ENCODE data around the gene AOPEP. TPM values are rescaled to one million over a fixed set of nuclear protein-coding genes. Genes with fewer than 3 reads are reported as not detected.

Gene AOPEP
- polyA plus RNA-seq, 2 of the 4 experiments (the other 2 are of a cell fraction): 226 to 266 TPM

DNA sequence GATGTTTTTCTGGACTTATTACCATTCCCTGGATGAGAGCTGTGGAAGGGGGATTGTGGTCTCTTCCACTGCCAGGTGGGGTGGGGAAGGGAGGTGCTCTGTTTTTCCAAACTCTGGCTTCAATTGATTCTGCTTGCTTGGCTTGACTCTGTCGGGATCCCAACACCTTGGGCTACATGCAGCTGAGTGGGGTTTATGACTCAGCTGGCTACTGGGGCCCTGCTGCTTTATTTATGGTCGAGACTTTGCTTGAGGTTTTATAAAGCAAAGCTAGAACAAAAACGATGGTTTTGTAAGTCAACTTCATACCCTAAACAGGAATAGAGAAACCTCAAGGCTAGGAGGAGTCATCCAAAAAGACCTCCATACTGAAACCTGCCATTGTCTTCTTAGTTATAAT lies 76.3 kb downstream of the AOPEP start (continued):
- TF ChIP-seq, protein P1, sequence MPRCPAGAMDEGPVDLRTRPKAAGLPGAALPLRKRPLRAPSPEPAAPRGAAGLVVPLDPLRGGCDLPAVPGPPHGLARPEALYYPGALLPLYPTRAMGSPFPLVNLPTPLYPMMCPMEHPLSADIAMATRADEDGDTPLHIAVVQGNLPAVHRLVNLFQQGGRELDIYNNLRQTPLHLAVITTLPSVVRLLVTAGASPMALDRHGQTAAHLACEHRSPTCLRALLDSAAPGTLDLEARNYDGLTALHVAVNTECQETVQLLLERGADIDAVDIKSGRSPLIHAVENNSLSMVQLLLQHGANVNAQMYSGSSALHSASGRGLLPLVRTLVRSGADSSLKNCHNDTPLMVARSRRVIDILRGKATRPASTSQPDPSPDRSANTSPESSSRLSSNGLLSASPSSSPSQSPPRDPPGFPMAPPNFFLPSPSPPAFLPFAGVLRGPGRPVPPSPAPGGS (IDR thresholded peaks at IDR 0.05): no peak
- TF ChIP-seq TFCP2L1 (CRISPR knock-in tag; IDR thresholded peaks at IDR 0.05): no peak
- TF ChIP-seq NPAS2 (CRISPR knock-in tag; IDR thresholded peaks at IDR 0.05; ENCODE audit: borderline replicate concordance): no peak
- no peak for TF ChIP-seq ZSCAN20 (CRISPR knock-in tag; IDR thresholded peaks at IDR 0.05)
- TF ChIP-seq, protein P2, sequence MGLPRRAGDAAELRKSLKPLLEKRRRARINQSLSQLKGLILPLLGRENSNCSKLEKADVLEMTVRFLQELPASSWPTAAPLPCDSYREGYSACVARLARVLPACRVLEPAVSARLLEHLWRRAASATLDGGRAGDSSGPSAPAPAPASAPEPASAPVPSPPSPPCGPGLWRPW (IDR thresholded peaks at IDR 0.05): no peak

DNA sequence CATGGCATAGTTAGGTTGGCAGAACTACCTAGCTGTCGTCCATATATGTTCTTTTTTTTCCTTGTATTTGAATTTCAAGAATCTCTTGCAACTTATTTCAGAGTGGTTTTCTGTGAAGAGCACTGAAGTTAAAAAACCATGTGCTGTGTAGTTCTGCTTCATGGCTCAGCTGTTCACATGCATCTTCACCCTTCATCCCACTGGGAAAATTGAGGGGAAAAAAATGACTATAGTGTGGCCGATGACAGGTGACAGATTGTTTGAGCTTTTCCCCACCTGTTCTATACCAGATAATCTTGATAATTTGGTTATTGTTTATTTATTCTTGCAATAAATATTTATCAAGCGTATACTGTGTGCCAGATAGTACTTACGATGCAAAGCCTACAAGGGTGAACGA lies 77.8 kb downstream of the AOPEP start:
- Histone ChIP-seq H3K4me3 (no peak overlapping the region), H3K27ac (peak overlapping the region; percentile 92), H3K9me3 (no peaks in the 10 kb centered on the region), H3K4me1 (peaks cover 100% of the 10 kb centered on the region), H3K4me2 (peak overlapping the region; percentile 74)
- DNase-seq (ENCODE audit: low read depth in 1 of 2, low spot score in 1 of 2) (no peak), FAIRE-seq (no peak), ATAC-seq (no peak)
- 93% methylated on average over 5 of the region's 5 CpGs for WGBS (ENCODE audit: missing lambda C conversion rate)
- ChIA-PET CTCF (interaction anchor here (1.2 to 2.9 kb wide), 7 partner anchors 8 to 324 kb away, joined by 3 to 16 read pairs (median 5); no protein-coding TSS in a partner anchor), POLR2A (interaction anchor here (1.1 to 2.8 kb wide), 4 partner anchors 21 to 116 kb away, joined by 3 to 20 read pairs (median 12); no protein-coding TSS in a partner anchor)
- TF ChIP-seq, protein P3, sequence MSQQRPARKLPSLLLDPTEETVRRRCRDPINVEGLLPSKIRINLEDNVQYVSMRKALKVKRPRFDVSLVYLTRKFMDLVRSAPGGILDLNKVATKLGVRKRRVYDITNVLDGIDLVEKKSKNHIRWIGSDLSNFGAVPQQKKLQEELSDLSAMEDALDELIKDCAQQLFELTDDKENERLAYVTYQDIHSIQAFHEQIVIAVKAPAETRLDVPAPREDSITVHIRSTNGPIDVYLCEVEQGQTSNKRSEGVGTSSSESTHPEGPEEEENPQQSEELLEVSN (IDR thresholded peaks at IDR 0.05; ENCODE audit: borderline replicate concordance, low read depth): no peak

DNA sequence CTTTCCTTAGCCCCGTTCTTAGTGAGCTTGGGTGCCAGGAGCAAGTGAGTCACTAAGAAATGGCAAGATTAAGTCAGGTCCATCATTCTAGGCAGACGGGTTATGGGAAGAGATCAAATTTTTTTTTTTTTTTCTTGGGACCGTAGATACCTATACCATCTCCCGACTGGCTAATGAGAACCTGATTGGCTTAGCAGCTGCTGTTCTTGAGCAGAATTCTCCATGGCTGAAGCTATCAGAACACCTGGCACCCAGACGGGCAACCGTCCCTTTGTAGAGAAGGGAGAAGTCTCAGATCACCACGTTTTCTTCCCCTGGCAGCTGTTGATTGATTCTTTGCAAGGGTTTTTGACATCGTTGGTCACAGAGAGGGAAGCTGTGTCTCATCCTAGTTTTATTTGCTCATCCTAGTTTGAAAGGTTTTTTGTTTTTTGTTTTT lies 78.6 kb downstream of the AOPEP start:
- peak; percentile 37; the same call in 1 of the 2 replicates for TF ChIP-seq TFCP2L1 (CRISPR knock-in tag; IDR thresholded peaks at IDR 0.05)
- no peak for TF ChIP-seq POLR2A (IDR thresholded peaks at IDR 0.05; ENCODE audit: low read length)
- peak; percentile 90; the same call in 1 of the 2 replicates for TF ChIP-seq ZSCAN20 (CRISPR knock-in tag; IDR thresholded peaks at IDR 0.05)
- TF ChIP-seq RARB (CRISPR knock-in tag; IDR thresholded peaks at IDR 0.05): no peak
- TF ChIP-seq, protein P4, sequence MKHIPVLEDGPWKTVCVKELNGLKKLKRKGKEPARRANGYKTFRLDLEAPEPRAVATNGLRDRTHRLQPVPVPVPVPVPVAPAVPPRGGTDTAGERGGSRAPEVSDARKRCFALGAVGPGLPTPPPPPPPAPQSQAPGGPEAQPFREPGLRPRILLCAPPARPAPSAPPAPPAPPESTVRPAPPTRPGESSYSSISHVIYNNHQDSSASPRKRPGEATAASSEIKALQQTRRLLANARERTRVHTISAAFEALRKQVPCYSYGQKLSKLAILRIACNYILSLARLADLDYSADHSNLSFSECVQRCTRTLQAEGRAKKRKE (CRISPR knock-in tag; IDR thresholded peaks at IDR 0.05; ENCODE audit: low read depth): peak; percentile 46; the same call in 1 of the 2 replicates
- peak; percentile 54; the same call in 1 of the 2 replicates for TF ChIP-seq HEYL (CRISPR knock-in tag; IDR thresholded peaks at IDR 0.05)
- peak; percentile 69; the same call in 1 of the 2 replicates for TF ChIP-seq ZNF302 (CRISPR knock-in tag; IDR thresholded peaks at IDR 0.05)
- H3K4me1 ChIP-seq: peaks cover 95% of the 10 kb centered on the region
- ATAC-seq (peak in 1 of 2 experiments; percentile 62; a peak in 4 of 6 replicates), FAIRE-seq (no peak), DNase-seq (ENCODE audit: low read depth in 1 of 2, low spot score in 1 of 2) (peak in 1 of 2 experiments; percentile 62)
- H3K4me2 ChIP-seq: peak overlapping the region; percentile 74
- CTCF ChIA-PET: interaction anchor here (0.6 to 2.9 kb wide), 7 partner anchors 9 to 323 kb away, joined by 3 to 16 read pairs (median 4); no protein-coding TSS in a partner anchor
- POLR2A ChIA-PET: interaction anchor here (0.9 to 2.8 kb wide), 9 partner anchors 21 to 202 kb away, joined by 3 to 20 read pairs (median 6); no protein-coding TSS in a partner anchor
- 16% methylated on average over 8 of the region's 8 CpGs for WGBS (ENCODE audit: missing lambda C conversion rate)
- no peak overlapping the region for H3K4me3 ChIP-seq
- H3K9me3 ChIP-seq: no peaks in the 10 kb centered on the region
- peak overlapping the region; percentile 92 for H3K27ac ChIP-seq

DNA sequence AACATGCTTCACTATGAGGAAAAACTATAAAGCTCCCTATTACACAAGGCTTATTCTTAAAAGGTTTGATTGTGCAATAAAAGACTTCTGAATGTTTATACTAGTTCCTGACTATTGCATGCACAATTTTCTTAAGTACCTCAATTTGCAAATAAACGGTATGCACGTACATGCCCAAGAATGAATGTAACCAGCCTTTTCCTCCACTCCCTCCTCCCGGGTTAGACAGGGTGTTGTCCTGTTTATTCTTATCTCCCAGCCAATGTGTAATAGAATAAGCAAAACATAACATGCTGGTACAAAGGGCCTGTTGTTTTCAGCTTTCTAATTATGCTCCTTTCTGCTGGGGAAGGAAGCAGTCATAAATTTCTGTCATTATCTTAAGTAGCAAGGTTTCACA lies 79.1 kb downstream of the AOPEP start:
- peak overlapping the region; percentile 92 for H3K27ac ChIP-seq
- ChIA-PET CTCF (interaction anchor here (0.6 to 2.9 kb wide), 5 partner anchors 11 to 109 kb away, joined by 3 to 16 read pairs (median 3); no protein-coding TSS in a partner anchor), POLR2A (interaction anchor here (0.9 to 2.8 kb wide), 9 partner anchors 22 to 202 kb away, joined by 3 to 20 read pairs (median 6); no protein-coding TSS in a partner anchor)
- H3K4me3 ChIP-seq: no peak overlapping the region; the same call in 2 of the 3 replicates
- DNase-seq (ENCODE audit: low read depth in 1 of 2, low spot score in 1 of 2) (peak; percentile 82 to 99), ATAC-seq (peak; percentile 87 to 94), FAIRE-seq (peak; percentile 94)
- WGBS (ENCODE audit: missing lambda C conversion rate): 0% methylated on average over 3 of the region's 3 CpGs
- H3K9me3 ChIP-seq: no peaks in the 10 kb centered on the region
- peak overlapping the region; percentile 74 for H3K4me2 ChIP-seq
- peaks cover 90% of the 10 kb centered on the region for H3K4me1 ChIP-seq
- TF ChIP-seq, protein P5, sequence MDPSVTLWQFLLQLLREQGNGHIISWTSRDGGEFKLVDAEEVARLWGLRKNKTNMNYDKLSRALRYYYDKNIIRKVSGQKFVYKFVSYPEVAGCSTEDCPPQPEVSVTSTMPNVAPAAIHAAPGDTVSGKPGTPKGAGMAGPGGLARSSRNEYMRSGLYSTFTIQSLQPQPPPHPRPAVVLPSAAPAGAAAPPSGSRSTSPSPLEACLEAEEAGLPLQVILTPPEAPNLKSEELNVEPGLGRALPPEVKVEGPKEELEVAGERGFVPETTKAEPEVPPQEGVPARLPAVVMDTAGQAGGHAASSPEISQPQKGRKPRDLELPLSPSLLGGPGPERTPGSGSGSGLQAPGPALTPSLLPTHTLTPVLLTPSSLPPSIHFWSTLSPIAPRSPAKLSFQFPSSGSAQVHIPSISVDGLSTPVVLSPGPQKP (IDR thresholded peaks at IDR 0.05; ENCODE audit: low read depth, low read length): no peak
- TF ChIP-seq MAZ (IDR thresholded peaks at IDR 0.05; ENCODE audit: borderline replicate concordance, low read depth, low read length) (no peak), HOXA7 (CRISPR knock-in tag; IDR thresholded peaks at IDR 0.05) (0 out of 2 replicates have a peak, but pooled peaks have one; percentile 12), FOXS1 (CRISPR knock-in tag; IDR thresholded peaks at IDR 0.05) (peak; percentile 87; the same call in 1 of the 2 replicates), GATA3 (IDR thresholded peaks at IDR 0.05; ENCODE audit: borderline replicate concordance) (peak; percentile 98), RFX5 (IDR thresholded peaks at IDR 0.05) (no peak), RNF2 (IDR thresholded peaks at IDR 0.05; ENCODE audit: borderline replicate concordance, low read depth) (no peak), EHF (CRISPR knock-in tag; IDR thresholded peaks at IDR 0.05) (no peak; the same call in 1 of the 2 replicates), SREBF2 (IDR thresholded peaks at IDR 0.05) (no peak), CEBPB (IDR thresholded peaks at IDR 0.05) (peak; percentile 100), FOSB (CRISPR knock-in tag; IDR thresholded peaks at IDR 0.05) (0 out of 2 replicates have a peak, but pooled peaks have one; percentile 29)
- TF ChIP-seq, protein P1 (IDR thresholded peaks at IDR 0.05): peak; percentile 88; the same call in 2 of the 3 replicates
- TF ChIP-seq, protein P6, sequence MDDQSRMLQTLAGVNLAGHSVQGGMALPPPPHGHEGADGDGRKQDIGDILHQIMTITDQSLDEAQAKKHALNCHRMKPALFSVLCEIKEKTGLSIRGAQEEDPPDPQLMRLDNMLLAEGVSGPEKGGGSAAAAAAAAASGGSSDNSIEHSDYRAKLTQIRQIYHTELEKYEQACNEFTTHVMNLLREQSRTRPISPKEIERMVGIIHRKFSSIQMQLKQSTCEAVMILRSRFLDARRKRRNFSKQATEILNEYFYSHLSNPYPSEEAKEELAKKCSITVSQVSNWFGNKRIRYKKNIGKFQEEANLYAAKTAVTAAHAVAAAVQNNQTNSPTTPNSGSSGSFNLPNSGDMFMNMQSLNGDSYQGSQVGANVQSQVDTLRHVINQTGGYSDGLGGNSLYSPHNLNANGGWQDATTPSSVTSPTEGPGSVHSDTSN (IDR thresholded peaks at IDR 0.05): peak; percentile 72
- TF ChIP-seq, protein P2 (IDR thresholded peaks at IDR 0.05): peak; percentile 91
